GM19043 (cell line): ENCODE measurements around the gene SGIP1.
A peak's percentile ranks its signal among the peaks of the same experiment; 100 is the strongest.

Experiments used
- ATAC-seq: cut with Tn5 transposase; IDR thresholded peaks from one replicate; pipeline ENCODE4 v1.9.1; 2021; ENCODE audit warnings: low read depth; ENCODE audit not compliant: unreplicated experiment

Gene SGIP1, protein sequence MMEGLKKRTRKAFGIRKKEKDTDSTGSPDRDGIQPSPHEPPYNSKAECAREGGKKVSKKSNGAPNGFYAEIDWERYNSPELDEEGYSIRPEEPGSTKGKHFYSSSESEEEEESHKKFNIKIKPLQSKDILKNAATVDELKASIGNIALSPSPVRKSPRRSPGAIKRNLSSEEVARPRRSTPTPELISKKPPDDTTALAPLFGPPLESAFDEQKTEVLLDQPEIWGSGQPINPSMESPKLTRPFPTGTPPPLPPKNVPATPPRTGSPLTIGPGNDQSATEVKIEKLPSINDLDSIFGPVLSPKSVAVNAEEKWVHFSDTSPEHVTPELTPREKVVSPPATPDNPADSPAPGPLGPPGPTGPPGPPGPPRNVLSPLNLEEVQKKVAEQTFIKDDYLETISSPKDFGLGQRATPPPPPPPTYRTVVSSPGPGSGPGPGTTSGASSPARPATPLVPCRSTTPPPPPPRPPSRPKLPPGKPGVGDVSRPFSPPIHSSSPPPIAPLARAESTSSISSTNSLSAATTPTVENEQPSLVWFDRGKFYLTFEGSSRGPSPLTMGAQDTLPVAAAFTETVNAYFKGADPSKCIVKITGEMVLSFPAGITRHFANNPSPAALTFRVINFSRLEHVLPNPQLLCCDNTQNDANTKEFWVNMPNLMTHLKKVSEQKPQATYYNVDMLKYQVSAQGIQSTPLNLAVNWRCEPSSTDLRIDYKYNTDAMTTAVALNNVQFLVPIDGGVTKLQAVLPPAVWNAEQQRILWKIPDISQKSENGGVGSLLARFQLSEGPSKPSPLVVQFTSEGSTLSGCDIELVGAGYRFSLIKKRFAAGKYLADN

DNA sequence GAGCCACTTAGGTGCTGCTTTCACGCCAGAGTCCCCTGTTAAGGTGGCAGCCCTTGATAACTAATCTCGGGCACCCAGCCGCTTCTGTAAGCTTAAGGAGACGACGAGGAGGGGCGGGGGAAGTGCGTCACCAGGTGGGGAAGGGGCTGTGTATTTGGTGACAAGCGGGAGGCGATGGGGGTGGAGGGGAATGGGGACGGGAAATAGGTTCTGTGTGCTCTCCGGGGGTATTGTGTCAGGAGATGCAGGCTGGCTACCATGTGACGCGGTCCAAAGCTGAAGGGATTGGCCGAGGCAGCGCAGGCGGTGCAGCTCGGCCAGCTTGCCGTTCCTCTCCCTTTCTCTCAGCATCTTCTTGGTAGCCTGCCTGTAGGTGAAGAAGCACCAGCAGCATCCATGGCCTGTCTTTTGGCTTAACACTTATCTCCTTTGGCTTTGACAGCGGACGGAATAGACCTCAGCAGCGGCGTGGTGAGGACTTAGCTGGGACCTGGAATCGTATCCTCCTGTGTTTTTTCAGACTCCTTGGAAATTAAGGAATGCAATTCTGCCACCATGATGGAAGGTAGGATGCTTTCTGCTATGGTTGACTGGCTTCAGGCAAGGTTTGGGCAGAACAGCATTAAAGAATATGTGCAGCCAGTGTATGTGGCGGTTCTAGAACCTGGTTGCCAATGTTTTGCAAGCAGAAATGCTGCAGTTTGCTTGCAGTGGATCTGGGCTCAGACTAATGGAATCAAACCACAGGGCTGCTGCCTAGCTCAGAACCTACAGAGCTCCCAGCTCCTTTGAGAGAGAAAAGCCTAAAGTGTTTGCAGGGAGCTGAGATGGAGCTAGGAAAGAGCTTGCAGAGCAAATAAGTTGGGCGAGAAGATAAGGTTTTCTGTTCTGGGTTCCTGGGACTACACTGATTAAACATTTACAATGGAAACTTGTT, at the start of gene SGIP1:
SGIP1 (plus strand) TSS at position 350 of the 937 bp plus-strand sequence; CDS start at position 556, 206 bp downstream.
- no peak for ATAC-seq

DNA sequence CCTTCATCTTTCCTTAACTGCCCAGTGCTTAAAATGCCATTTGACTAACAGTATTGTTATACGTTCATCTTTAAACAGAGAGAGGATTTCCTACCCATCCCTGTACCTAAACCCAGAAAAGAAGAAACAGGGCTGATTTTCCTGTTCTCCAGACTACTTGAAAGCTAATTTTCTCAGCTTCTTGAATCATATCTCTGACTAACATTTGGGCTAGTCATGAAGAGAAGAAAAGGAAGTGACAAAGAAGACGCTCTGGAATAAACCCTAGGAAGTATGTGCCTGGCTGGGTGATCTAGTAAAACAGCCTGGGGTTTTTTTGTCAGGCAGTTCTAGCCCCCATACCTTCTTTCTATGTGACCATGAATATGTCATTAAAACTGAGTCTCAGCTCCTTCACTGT, 44.8 kb upstream of the SGIP1 start:
- no peak for ATAC-seq

DNA sequence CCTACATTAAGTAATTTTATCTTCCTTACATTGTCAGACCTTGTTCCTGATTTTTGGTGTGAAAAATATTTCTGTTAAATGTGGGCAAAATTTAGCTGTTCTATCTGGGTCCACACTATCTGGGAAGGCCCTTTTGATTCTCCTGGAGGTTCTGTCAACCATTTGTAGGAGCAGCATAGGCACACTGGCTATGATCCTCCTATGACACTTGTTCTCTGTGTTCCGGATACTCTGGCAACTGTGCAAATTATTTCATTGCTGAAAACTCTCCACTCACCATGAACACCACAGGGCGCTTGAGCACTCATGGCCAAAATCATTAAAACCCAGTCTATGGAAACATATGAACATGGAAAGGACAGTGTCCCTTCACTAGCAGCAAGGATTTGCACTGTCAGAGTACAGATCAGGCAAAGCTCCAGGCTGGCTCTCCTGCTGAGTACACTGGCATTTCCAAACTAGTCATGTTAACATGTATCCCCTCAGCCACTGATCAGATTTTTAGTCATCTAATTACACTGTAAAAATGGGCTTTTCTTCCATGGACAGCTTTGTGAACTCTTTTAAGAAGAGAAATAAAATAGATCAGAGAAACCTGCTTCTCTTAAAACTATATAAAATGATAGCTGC, 43.9 kb upstream of the SGIP1 start:
- ATAC-seq = no peak

DNA sequence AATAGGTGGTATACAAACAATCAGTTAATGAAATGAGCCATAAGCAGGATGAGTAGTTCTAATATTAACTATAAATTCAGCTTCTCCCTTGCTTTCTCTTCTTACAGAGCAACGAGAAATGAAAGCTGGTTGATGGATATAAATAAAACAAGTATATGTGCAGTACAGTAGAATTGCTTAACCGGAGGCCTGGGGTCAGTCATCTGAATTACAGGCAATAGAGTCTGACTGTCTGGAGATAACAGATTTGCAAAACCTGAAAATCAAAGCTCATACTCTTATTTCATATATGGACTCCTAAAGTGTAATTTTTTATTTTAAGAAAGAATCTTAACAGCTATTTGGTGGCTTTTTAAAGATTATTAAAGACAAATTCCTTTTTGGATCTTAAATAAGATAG, 43.1 kb upstream of the SGIP1 start:
- ATAC-seq = peak; percentile 85

DNA sequence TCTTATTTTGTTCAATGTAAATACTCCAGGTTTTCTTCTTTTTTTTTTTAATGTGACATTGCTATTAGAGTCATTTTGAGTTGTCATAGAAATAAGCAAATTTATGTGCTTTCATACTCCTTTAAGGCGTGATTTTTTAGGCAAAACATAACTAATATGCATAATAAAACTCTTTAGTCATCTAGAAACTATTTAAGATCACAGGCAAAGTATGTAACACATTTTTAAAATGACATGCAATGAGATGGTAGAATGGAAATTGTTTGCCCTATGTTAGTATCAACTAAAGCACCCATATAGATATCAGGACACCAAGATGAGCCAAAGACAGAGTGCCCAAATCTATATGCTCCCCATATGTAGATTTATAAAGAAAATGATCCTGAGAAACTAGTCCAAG, 41.5 kb upstream of the SGIP1 start:
- ATAC-seq = no peak

DNA sequence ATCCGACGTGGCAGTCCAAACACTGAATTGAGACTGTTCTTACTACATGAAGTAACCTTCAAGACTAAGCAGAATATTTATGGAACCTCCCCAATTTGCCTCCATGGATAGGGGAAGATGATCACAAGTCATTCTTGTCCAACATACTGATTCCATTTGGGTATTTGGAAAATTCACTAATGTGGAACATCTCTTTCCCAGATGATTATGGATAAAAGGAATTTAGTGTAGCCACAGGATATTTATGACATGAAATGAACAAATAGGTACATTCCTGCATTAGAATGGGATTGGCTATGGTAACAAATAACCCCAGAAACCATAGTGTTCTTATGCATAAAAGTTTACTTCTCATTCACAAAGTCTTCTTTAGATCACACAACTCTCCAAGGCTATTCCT, 40.2 kb upstream of the SGIP1 start:
- no peak for ATAC-seq

DNA sequence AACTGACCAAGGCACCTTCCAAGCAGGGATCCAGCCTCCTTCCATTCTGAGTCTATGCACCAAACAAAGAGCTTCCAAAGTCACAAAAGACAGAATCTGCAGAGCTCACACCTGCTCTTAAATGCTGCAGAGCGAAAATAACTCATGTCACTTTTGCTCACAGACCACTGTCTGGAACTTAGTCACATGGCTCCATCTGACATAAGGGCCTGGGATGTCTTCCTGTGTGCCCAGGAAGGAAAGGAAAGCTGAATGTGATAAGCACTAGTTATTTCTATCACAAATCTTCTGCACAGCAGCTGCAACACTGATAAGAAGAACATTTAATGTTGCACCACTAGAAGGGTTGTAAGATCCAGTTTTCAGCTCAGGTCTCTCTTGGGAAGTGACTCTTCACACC, 39.5 kb upstream of the SGIP1 start:
- no peak for ATAC-seq

DNA sequence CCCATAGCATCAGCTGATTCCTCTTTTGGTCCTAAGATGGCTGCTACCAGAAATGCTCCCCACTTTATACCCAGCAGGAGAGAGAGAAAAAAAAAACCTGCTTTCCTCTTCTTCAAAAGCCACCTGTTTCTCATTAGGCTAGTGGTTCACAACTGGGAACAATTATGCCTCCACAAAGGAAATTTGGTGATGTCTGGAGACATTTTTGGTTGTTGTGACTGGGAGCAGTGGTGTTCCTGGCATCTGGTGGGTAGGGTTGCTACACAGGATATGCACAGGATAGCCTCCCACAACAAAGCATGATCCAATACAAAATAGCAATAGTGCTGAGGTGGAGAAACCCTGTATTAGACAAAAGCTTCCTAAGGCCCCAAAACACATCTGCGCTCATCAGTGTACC, 38.5 kb upstream of the SGIP1 start:
- ATAC-seq = no peak

DNA sequence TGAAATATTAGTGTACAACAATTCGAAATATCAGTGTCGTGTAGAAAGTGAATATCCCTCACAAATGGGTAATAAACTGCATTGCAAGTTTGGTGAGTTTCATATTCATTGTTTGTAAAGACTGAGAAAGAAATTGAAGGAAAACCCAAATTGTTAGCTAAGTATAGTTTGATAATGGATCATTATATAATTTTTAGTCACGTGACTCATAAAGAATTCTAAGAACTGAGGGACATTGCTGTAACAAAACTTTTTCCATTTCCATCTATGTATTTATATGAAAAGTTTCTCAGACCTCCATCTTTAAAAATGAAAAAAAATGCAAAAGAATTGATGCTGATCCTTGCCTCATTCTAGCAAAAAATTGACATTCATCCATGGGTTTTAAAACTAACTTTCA, 36.0 kb upstream of the SGIP1 start:
- no peak for ATAC-seq

DNA sequence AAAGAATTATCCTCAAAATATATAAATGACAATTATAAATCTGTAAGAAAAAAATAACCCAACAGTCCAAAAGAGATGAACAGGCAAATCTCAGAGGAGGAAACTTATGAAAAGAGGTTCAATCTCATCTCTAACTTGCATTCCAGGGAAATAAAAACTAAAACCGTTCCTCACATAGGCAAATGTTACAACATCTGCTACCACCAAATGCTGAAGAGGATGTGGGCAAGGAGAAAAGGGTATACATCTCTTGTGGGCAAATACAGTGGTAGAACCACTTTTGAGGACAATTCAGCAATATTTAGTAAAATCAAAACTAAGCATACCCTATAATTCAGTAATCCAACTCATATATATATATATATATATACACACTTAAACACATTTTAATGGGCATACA, 33.7 kb upstream of the SGIP1 start:
- ATAC-seq = no peak

DNA sequence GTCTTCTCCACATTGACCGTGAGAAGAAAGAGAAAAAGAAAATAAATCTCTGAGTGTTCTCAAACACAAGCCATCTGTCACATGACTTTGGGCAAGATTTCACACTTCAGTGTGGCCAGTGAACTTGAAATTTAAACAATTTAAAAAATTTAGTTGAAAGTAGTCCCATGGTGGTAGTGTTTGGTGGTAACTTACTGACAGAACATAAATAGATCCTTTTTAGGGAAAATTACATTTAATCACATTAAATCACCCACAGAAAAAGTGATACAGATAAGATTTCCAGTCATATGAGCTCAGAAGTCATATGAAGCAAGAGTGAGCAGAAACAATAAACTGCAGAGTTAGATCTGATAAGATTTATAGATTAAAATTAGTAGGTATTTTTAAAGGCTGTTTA, 31.9 kb upstream of the SGIP1 start:
- no peak for ATAC-seq

DNA sequence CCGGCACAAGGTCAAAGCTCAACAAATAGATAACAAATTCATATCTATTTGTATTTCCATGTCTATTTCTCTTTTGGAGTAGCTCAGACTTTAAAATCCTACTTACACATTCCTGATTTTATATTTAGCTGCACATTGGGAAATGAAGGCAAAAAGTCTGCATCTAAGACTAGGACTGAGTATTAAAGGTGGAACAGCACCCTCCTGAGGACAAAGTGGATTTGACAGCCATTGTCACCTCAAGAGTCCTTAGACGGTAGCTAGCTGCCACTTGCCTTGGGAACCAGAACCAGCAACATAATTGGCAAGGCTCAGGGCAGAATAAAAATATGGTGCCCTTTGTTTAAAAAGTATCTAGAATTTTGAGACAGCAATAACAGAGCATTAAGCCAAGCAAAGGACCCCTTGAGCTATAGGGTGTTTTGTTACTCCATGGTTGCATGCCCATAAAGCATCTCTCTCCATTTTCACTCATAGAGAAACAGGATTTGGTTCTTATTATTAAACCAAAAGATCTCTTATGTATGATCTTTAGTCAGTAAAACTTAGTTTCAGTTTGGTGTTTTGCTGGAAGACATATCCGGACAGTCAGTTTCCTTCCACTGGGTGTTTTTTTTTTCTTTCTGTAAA, 30.0 kb upstream of the SGIP1 start:
- ATAC-seq = peak; percentile 89

DNA sequence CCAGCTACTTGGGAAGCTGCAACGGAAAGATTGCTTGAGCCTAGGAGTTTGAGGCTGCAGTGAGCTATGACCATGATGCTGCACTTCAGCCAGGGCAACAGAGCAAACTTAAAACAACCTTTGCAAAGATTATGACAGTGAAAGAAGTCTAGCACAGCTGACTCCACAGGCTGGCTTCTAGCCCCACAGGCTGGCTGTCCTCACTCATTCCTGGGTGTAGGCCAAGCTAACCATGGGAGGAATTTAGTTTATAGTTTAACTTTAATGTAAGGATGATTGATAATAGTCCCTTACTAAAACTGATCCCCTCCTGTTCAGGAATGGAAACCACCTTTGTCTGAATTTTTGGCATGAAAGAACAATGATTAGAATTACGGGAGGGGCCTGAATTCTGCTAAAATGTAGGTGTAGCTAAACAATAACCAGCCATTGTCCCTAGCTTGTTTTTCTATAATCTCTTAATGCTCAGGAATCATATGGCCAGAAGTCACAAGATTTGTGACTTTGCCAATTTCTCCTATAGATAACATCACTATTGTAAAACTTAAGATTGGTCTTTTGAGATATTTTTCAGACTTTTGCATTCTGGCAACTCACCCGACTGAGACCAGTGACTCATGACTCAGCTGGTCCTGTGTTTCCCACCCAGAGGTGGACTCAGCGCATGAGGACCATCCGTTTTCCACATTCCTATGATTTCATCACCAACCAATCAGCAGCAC, 28.1 kb upstream of the SGIP1 start:
- no peak for ATAC-seq

DNA sequence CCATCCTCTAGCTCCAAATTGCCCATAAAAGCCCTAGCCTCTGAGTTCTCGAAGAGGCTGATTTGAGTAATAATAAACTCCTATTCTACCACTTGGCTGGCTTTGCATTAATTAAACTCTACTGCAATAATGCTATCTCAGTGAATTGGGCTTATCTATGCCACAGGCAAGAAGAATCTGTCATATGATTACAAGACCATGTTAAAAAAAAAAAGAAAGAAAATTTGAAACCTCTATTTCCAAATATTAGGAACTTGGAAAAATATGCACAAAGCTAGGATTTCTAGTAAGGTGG, 27.6 kb upstream of the SGIP1 start:
- ATAC-seq = no peak

DNA sequence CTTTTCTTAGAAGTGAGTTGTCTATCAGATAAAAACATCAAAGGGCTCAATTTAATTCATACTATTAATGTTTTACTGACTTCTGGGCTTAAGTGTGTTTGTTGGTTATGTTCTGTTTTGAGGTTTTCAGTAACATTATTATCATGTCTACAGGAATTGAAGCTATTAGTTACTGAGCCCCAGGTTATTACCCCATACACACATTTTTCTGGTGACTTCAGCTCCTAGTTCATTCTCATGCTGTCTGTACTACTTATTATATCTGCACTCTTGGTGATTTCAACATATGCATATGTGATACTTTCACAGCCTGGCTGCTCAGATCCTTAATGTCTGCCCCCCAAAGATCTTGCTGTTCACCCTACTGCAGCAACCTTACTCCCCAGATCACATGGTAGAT, 27.0 kb upstream of the SGIP1 start:
- ATAC-seq = no peak

DNA sequence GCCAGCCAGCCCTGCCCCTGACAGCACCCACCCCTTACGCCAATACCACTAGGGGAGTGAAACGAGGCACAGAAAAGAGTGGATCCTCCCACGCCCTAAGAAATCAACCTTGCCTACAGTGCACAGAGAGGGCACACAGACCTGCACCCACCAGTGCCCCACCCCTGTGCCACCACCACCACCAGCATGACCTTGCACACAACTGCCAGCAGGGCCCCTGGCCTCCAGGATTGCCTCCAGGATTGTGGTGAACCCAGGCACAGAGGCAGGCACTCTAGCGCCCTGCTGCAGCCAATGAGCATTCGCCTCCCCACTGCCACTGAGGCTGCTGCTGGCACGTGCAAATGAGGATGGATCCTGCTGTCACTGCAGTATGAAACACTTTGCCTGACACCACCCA, 23.5 kb upstream of the SGIP1 start:
- ATAC-seq = no peak

DNA sequence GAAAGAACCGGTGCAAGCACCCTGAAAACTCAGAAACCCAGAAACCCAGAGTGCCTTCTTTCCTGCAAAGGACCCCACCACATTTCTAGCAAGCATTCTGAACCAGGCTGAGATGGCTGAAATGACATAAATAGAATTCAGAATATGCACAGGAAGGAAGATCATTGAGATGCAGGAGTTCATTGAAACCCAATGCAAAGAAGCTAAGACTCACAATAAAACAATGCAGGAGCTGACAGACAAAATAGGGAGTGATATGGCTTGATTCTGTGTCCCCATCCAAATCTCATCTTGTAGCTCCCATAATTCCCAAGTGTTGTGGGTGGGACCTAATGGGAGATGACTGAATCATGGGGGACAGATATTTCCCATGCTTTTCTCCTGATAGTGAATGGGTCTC, 22.8 kb upstream of the SGIP1 start:
- ATAC-seq = no peak

DNA sequence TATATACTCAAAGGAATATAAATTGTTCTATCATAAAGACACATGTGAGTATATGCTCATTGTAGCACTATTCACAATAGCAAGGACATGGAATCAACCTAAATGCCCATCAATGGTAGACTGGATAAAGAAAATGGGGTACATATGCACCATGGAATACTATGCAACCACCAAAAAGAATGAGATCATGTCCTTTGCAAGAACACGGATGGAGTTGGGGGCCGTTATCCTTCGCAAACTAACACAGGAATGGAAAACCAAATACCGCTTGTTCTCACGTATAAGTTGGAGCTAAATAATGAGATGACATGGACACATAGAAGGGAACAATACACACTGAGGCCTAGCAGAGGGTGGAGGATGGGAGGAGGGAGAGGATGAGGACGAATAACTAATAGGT, 16.0 kb upstream of the SGIP1 start:
- no peak for ATAC-seq

DNA sequence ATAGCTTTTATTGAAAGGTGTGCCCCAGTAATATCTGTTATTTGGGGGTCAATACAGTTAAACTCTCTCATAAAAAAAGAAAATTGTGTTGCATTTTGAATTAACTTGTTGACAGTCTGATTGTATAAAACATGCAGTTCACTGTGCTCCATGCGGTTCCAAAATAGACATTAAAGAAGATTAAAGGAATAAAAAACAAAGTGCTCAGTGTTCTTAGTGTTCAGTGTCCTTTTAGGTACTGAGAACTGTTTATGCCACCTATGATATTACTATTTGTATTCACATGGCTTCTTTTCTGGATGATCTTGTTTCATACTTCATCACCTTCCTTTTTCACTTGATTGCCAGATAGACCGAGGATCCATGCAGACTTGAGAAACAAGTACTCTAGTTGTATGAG, 15.3 kb upstream of the SGIP1 start:
- ATAC-seq = no peak

DNA sequence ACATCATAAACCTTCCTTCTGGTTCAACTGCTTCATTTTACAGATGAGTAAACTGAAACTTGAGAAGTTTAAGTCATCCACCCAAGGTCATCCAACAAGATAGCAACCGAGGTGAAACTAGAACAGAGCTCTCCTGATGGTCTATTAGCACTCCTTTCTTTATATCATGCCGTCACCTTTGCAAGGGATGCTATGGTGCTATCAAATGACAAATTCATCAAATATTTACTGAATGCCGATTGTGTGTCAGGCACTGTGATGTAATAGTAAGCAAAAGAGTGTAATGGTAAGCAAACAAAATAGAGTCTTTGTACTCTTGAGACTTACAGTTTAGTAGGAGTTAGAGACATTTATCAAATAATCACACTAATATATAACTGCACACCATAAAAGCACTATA, 14.0 kb upstream of the SGIP1 start:
- ATAC-seq = no peak
